B cell (primary cell): ENCODE measurements around the gene PLD1. TPM values are rescaled to one million over a fixed set of nuclear protein-coding genes. Genes with fewer than 3 reads are reported as not detected.

Experiments used
- ATAC-seq: fragments of 200-7000 bp; cut with Tn5 transposase; one replicate; pipeline ENCODE4 v1.10.0; 2021; ENCODE audit warnings: low read depth, mild to moderate bottlenecking, moderate number of reproducible peaks, moderate library complexity
- CTCF ChIA-PET: fragments of 350-600 bp; sonication (Branson Sonifier 250); formaldehyde crosslinking; loops from one replicate; lab custom pipeline; 2021; ENCODE audit warnings: antibody characterized with exemption, inconsistent platforms; lab: Charles Lee
- POLR2A ChIA-PET: fragments of 350-600 bp; sonication (Branson Sonifier 250); formaldehyde crosslinking; loops from one replicate; lab custom pipeline; 2021; ENCODE audit warnings: antibody characterized with exemption; lab: Charles Lee
- DNase-seq: peaks from one replicate; pipeline ENCODE4 v3.0.0; 2013
- H2AFZ ChIP-seq: 2 replicates; pipeline ENCODE4 v1.6.1; 2012; ENCODE audit warnings: mild to moderate bottlenecking, low read depth, low read length; ENCODE audit not compliant: insufficient read depth, poor library complexity, severe bottlenecking
- H3K27ac ChIP-seq, 2 donors: 1 replicate in 1 of 2; 2 replicates in 1 of 2; pipeline ENCODE4 v1.5.1; 2012 to 2013; ENCODE audit warnings: low read length in 2 of 2, mild to moderate bottlenecking in 2 of 2, moderate library complexity in 1 of 2
- H3K27me3 ChIP-seq, 4 experiments: fragments of 200-600 bp in 1 of 4; sonication (generic) in 1 of 4; replicated peaks in 1 of 4; 1 replicate in 2 of 4; 2 replicates in 2 of 4; pipeline versions ENCODE4 v1.6.1 to v1.7.0; 2013 to 2016; ENCODE audit warnings: low read length in 3 of 4, mild to moderate bottlenecking in 2 of 4, mixed read lengths in 1 of 4, moderate library complexity in 1 of 4; ENCODE audit not compliant: insufficient read depth in 4 of 4, control insufficient read depth in 3 of 4; ENCODE audit errors: control extremely low read depth in 1 of 4
- H3K36me3 ChIP-seq, 2 experiments: replicated peaks in 1 of 2; 1 replicate in 1 of 2; 2 replicates in 1 of 2; pipeline versions ENCODE4 v1.6.1 to v1.7.1; 2013; ENCODE audit warnings: low read length in 1 of 2; ENCODE audit not compliant: insufficient read depth in 2 of 2, control insufficient read depth in 1 of 2; ENCODE audit errors: control extremely low read depth in 1 of 2, extremely low read depth in 1 of 2
- H3K4me1 ChIP-seq, 2 donors: fragments of 200-600 bp in 1 of 2; sonication (generic) in 1 of 2; 1 replicate in 1 of 2; 2 replicates in 1 of 2; pipeline versions ENCODE4 v1.5.1 to v1.6.1; 2013 to 2017; ENCODE audit warnings: low read length in 2 of 2; ENCODE audit not compliant: control insufficient read depth in 2 of 2, insufficient read depth in 2 of 2
- H3K4me2 ChIP-seq: replicated peaks from 2 replicates; pipeline ENCODE3; 2012; ENCODE audit warnings: mild to moderate bottlenecking, low read depth, low read length; ENCODE audit not compliant: poor library complexity, severe bottlenecking
- H3K4me3 ChIP-seq, 5 experiments: fragments of 200-600 bp in 1 of 5; sonication (generic) in 1 of 5; 1 replicate in 3 of 5; 2 replicates in 2 of 5; pipeline versions ENCODE4 v1.5.1 to v1.7.0; 2011 to 2016; ENCODE audit warnings: low read length in 4 of 5, mild to moderate bottlenecking in 4 of 5, low read depth in 2 of 5, control low read depth in 1 of 5, moderate library complexity in 1 of 5; ENCODE audit not compliant: insufficient read depth in 1 of 5; ENCODE audit errors: control extremely low read depth in 1 of 5, extremely low read depth in 1 of 5
- H3K79me2 ChIP-seq: fragments of 200-600 bp; sonication (generic); one replicate; pipeline ENCODE4 v1.6.0; 2016; ENCODE audit warnings: low read length; ENCODE audit not compliant: control insufficient read depth, insufficient read depth
- H3K9ac ChIP-seq: fragments of 200-600 bp; sonication (generic); 2 replicates; pipeline ENCODE4 v1.6.1; 2017; ENCODE audit warnings: mild to moderate bottlenecking, low read length, moderate library complexity
- H3K9me3 ChIP-seq, 3 donors: one replicate each; pipeline versions ENCODE4 v1.6.1 to v1.7.1; 2013; ENCODE audit warnings: low read length in 2 of 3; ENCODE audit not compliant: control insufficient read depth in 2 of 3, insufficient read depth in 1 of 3; ENCODE audit errors: control extremely low read depth in 1 of 3
- H4K20me1 ChIP-seq: 2 replicates; pipeline ENCODE4 v1.6.0; 2012; ENCODE audit warnings: mild to moderate bottlenecking, low read length; ENCODE audit not compliant: insufficient read depth, control insufficient read depth, poor library complexity, severe bottlenecking
- H3K27ac Mint-ChIP-seq: one replicate; pipeline ENCODE4 v1.8.0; 2021; ENCODE audit warnings: mixed read lengths
- H3K27me3 Mint-ChIP-seq: one replicate; pipeline ENCODE4 v1.8.0; 2021; ENCODE audit warnings: mixed read lengths
- H3K4me1 Mint-ChIP-seq: one replicate; pipeline ENCODE4 v1.8.0; 2021; ENCODE audit warnings: mixed read lengths
- H3K4me3 Mint-ChIP-seq: one replicate; pipeline ENCODE4 v1.8.0; 2021; ENCODE audit warnings: mixed read lengths
- H3K9me3 Mint-ChIP-seq: one replicate; pipeline ENCODE4 v1.8.0; 2022; ENCODE audit warnings: mixed read lengths; ENCODE audit not compliant: insufficient read depth
- EZH2 ChIP-seq: IDR thresholded peaks from 2 replicates; pipeline ENCODE4 v1.6.1; 2012; ENCODE audit warnings: borderline replicate concordance, low read depth, mild to moderate bottlenecking, moderate library complexity, low read length; ENCODE audit not compliant: insufficient read depth, poor library complexity, severe bottlenecking
- intact Hi-C: fragments of 100-400 bp; cut with micrococcal nuclease; formaldehyde crosslinking; loops from one replicate; pipeline ENCODE4 v1.10.0; 2022
- polyA plus RNA-seq: library from polyadenylated mRNA; depleted of rRNA; stranded (reverse); fragments of >200 nt; gene quantifications from 2 replicates; pipeline ENCODE4 v1.2.3, GENCODE V29; 2012
- total RNA-seq, 2 donors: library from RNA; stranded (reverse); fragments of 120-200 nt in 1 of 2; gene quantifications; 1 replicate in 1 of 2; 2 replicates in 1 of 2; pipeline versions ENCODE4 v1.2.3 to v1.2.4, GENCODE V29; 2013 to 2022
- TF ChIP-seq, protein P1 (sequence below): fragments of 200-600 bp; IDR thresholded peaks from one replicate; pipeline ENCODE4 v1.8.0; 2022; ENCODE audit warnings: antibody characterized with exemption, mild to moderate bottlenecking

Gene PLD1
- total and polyA plus RNA-seq, 2 donors (not counting 1 experiment from before 2014, with no cell fraction given): 0.24 to 0.52 TPM

DNA sequence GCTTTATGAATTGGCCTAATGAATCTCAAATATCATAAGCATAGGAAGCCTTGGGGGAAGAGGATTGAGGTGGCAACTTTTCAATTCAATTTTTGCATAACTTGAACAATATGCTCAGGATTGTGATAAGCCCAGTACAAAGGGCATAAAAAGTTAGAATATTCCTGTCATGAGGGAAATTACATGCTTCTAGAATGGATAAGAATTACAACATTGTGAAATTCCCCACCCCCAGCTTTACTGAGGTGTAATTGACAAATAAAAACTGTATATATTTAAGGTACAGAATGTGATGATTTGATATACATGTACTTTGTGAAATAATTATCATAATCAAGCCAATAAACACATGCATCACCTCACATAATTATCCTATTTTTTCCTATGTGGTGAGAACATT, 217.5 kb downstream of the PLD1 start:
- ATAC-seq (no peak), DNase-seq (no peak)
- Histone ChIP-seq H3K79me2 (no peaks in the 10 kb centered on the region), H3K9me3 (no peaks in the 10 kb centered on the region), H3K9ac (no peak overlapping the region), H3K36me3 (no peaks in the 10 kb centered on the region), H3K27ac (no peak overlapping the region), H2AFZ (no peak overlapping the region), H3K4me2 (no peak overlapping the region), H4K20me1 (no peaks in the 10 kb centered on the region), H3K4me3 (no peak overlapping the region), H3K27me3 (no peaks in the 10 kb centered on the region), H3K4me1 (no peaks in the 10 kb centered on the region)
- ChIA-PET CTCF (no interaction called here), POLR2A (no interaction called here)
- Mint-ChIP-seq H3K9me3 (no peaks in the 10 kb centered on the region), H3K4me1 (no peaks in the 10 kb centered on the region), H3K4me3 (no peak overlapping the region), H3K27ac (no peak overlapping the region), H3K27me3 (no peaks in the 10 kb centered on the region)
- intact Hi-C loops: no loop called here
- TF ChIP-seq, protein P1, sequence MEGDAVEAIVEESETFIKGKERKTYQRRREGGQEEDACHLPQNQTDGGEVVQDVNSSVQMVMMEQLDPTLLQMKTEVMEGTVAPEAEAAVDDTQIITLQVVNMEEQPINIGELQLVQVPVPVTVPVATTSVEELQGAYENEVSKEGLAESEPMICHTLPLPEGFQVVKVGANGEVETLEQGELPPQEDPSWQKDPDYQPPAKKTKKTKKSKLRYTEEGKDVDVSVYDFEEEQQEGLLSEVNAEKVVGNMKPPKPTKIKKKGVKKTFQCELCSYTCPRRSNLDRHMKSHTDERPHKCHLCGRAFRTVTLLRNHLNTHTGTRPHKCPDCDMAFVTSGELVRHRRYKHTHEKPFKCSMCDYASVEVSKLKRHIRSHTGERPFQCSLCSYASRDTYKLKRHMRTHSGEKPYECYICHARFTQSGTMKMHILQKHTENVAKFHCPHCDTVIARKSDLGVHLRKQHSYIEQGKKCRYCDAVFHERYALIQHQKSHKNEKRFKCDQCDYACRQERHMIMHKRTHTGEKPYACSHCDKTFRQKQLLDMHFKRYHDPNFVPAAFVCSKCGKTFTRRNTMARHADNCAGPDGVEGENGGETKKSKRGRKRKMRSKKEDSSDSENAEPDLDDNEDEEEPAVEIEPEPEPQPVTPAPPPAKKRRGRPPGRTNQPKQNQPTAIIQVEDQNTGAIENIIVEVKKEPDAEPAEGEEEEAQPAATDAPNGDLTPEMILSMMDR: no peak
- TF ChIP-seq EZH2: no peak

DNA sequence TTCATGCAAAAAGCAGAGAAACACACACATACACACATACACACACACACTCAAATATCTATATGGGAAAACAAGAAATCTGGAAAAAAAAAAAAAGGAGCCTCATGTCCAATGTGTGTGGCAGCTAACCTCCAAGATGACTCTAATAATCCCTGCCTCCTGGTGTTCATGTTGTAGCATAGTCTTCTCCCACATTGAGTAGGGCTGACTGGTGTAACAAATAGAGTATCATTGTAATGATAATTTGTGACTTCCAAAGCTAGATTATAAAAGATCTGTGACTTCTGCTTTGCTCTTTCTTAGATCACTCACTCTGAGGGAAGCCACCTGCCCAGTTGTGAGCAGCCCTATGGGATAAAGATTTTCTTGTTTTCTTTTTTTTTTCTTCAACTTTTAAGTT, 219.2 kb downstream of the PLD1 start:
- CTCF ChIA-PET: no interaction called here
- Histone ChIP-seq H3K36me3 (no peaks in the 10 kb centered on the region), H3K27ac (no peak overlapping the region), H2AFZ (no peak overlapping the region), H3K4me2 (no peak overlapping the region), H3K9me3 (no peaks in the 10 kb centered on the region), H3K4me1 (no peaks in the 10 kb centered on the region), H4K20me1 (no peaks in the 10 kb centered on the region), H3K4me3 (no peak overlapping the region), H3K79me2 (no peaks in the 10 kb centered on the region), H3K9ac (no peak overlapping the region), H3K27me3 (no peaks in the 10 kb centered on the region)
- Mint-ChIP-seq H3K27ac (no peak overlapping the region), H3K4me3 (no peak overlapping the region), H3K4me1 (no peaks in the 10 kb centered on the region), H3K27me3 (peaks cover 5% of the 10 kb centered on the region), H3K9me3 (no peaks in the 10 kb centered on the region)
- no peak for TF ChIP-seq EZH2
- DNase-seq (no peak), ATAC-seq (no peak)
- intact Hi-C loops: no loop called here
- POLR2A ChIA-PET: no interaction called here
